ENCODE results near the gene CDKN3. TPM values are rescaled to one million over a fixed set of nuclear protein-coding genes. Genes with fewer than 3 reads are reported as not detected.
A peak's percentile ranks its signal among the peaks of the same experiment; 100 is the strongest.
"Not testable (repeated sequence)": the region's sequence is repeated elsewhere in the genome, so short reads cannot be mapped to it uniquely, and the experiment has no call there.

The CDKN3 gene
- total RNA-seq, 8 experiments from 2014 or later, result 2.8 to 74.4 (median 7.9) TPM

DNA sequence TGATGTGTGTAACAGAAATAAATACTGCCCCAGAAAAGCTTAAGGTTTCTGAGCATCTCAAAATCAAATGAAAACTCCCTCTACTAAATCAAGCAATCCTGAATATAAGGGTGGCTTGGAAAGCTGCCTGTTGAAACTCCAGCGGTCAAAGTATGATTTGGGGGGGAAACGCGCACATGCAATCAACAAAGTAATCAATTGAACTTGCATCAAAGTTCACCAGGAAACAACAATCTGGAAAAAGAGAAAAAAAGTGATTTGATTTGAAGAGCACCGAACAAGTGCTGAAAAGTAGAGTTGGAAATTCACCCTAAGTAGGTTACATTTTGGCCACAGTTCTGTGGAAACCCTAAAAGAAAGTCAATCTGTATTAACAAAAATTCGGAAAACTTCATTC is 43.7 kb downstream of the CDKN3 start:
- H3K4me3 ChIP-seq, result peak overlapping the region; percentile 57 to 90 (median 85)
- peak overlapping the region; percentile 98 to 99 for H3K27ac ChIP-seq
- peaks cover 10 to 16% of the 10 kb centered on the region in 2 donors for H3K4me1 ChIP-seq (replicated peaks in 1 of 2)
- no peak for ATAC-seq (replicated peaks in 6 of 8)
- in situ Hi-C loops (cut with MboI; ENCODE audit: low pct_unique_long_range_greater_than_20kb in 2 of 9, low sequenced_read_pairs in 9 of 9, unreplicated experiment in 9 of 9), result no loop called here
- 0 to 4% (median 0%) methylated on average over 2 to 5 of the region's 5 CpGs for WGBS, 10 experiments

GRCh38 chr14:54440873-54441868 is 44.4 kb downstream of the CDKN3 start, which contains the start of gene CNIH1:
CNIH1 (minus strand) TSS chr14:54441374; CDS start chr14:54441327, 47 bp downstream.
- peak; percentile 94 to 99 (median 97) for ATAC-seq (replicated peaks in 6 of 8)
- peak within 1 kb of the TSS; percentile 57 to 90 (median 85) for H3K4me3 ChIP-seq
- in situ Hi-C loops (cut with MboI; ENCODE audit: low pct_unique_long_range_greater_than_20kb in 2 of 9, low sequenced_read_pairs in 9 of 9, unreplicated experiment in 9 of 9), result no loop called here
- WGBS, 10 experiments, result 0 to 22% (median 5%) methylated on average over 5 to 19 of the region's 100 CpGs
- H3K27ac ChIP-seq, result peak within 1 kb of the TSS; percentile 98 to 99
- H3K4me1 ChIP-seq (replicated peaks in 1 of 2), result peaks cover 12 to 16% of the 10 kb centered on the region in 2 donors

DNA sequence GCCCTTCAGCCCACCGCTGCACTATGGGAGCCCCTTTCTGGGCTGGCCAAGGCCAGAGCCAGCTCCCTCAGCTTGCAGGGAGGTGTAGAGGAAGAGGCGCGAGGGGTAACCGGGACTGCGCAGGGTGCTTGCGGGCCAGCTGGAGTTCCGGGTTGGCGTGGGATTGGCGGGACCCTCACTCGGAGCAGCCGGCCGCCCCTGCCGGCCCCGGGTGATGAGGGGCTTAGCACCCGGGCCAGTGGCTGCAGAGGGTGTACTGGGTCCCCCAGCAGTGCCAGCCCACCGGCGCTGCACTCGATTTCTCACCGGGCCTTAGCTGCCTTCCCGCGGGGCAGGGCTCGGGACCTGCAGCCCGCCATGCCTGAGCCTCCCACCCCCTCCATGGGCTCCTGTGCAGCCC is 46.2 kb downstream of the CDKN3 start:
- H3K4me1 ChIP-seq (replicated peaks in 1 of 2), result peaks cover 14 to 16% of the 10 kb centered on the region in 2 donors
- ATAC-seq (replicated peaks in 6 of 8); H3K4me3 ChIP-seq; H3K27ac ChIP-seq; in situ Hi-C loops (cut with MboI; ENCODE audit: low pct_unique_long_range_greater_than_20kb in 2 of 9, low sequenced_read_pairs in 9 of 9, unreplicated experiment in 9 of 9): not testable (repeated sequence)
- 93 to 100% methylated on average over 3 to 8 of the region's 23 CpGs; no CpG with 5 or more reads in 8 of the 10 experiments for WGBS, 10 experiments

GRCh38 chr14:54443981-54444380 is 47.2 kb downstream of the CDKN3 start:
- in situ Hi-C loops (cut with MboI; ENCODE audit: low pct_unique_long_range_greater_than_20kb in 2 of 9, low sequenced_read_pairs in 9 of 9, unreplicated experiment in 9 of 9), result no loop called here
- WGBS, 10 experiments, result 32 to 100% (median 82%) methylated on average over 1 to 13 of the region's 18 CpGs; no CpG with 5 or more reads in 2 of the 10 experiments
- no peak overlapping the region for H3K27ac ChIP-seq
- H3K4me1 ChIP-seq (replicated peaks in 1 of 2), result peaks cover 14 to 15% of the 10 kb centered on the region in 2 donors
- no peak overlapping the region for H3K4me3 ChIP-seq
- no peak for ATAC-seq (replicated peaks in 6 of 8)

DNA sequence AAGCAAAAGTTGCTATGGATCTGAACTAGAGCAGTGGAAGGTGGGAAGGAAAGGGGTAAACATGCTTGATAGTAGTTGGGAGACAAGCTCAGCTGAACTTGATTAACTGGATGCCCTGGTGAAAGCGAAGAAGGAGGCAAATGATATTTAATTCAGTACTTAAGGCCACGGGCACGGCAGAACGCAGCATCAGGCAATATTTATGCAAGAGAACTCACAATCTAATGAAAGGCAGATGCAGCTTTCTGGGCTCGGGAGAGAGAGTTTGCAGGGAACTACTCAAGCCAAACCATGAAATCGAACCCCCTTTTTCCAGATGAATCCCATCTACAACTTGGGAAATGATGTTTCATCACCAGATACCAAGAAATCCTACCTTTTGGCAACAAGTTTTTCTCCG is 47.9 kb downstream of the CDKN3 start:
- no peak overlapping the region for H3K27ac ChIP-seq
- in situ Hi-C loops (cut with MboI; ENCODE audit: low pct_unique_long_range_greater_than_20kb in 2 of 9, low sequenced_read_pairs in 9 of 9, unreplicated experiment in 9 of 9), result no loop called here
- H3K4me1 ChIP-seq (replicated peaks in 1 of 2), result peaks cover 7 to 8% of the 10 kb centered on the region in 2 donors
- H3K4me3 ChIP-seq, result no peak overlapping the region
- 17 to 90% (median 78%) methylated on average over 1 to 7 of the region's 7 CpGs; no CpG with 5 or more reads in 1 of the 10 experiments for WGBS, 10 experiments
- no peak for ATAC-seq (replicated peaks in 6 of 8)

GRCh38 chr14:54446161-54446693 is 49.4 kb downstream of the CDKN3 start:
- ATAC-seq (replicated peaks in 6 of 8), result peak in 1 of 8 experiments; percentile 51
- Histone ChIP-seq H3K4me3 (no peak overlapping the region), H3K27ac (no peak overlapping the region), H3K4me1 (replicated peaks in 1 of 2) (peaks cover 4 to 6% of the 10 kb centered on the region in 2 donors)
- WGBS, 10 experiments, result 43 to 100% (median 80%) methylated on average over 1 to 4 of the region's 5 CpGs; no CpG with 5 or more reads in 2 of the 10 experiments
- in situ Hi-C loops (cut with MboI; ENCODE audit: low pct_unique_long_range_greater_than_20kb in 2 of 9, low sequenced_read_pairs in 9 of 9, unreplicated experiment in 9 of 9), result no loop called here

GRCh38 chr14:54447231-54447692 is 50.5 kb downstream of the CDKN3 start:
- in situ Hi-C loops (cut with MboI; ENCODE audit: low pct_unique_long_range_greater_than_20kb in 2 of 9, low sequenced_read_pairs in 9 of 9, unreplicated experiment in 9 of 9), result no loop called here
- ATAC-seq (replicated peaks in 6 of 8), result peak in 2 of 8 experiments; percentile 23 to 43
- 80 to 100% (median 94%) methylated on average over 1 to 8 of the region's 8 CpGs; no CpG with 5 or more reads in 1 of the 10 experiments for WGBS, 10 experiments
- no peak overlapping the region for H3K27ac ChIP-seq
- peaks cover 0 to 4% of the 10 kb centered on the region in 2 donors for H3K4me1 ChIP-seq (replicated peaks in 1 of 2)
- H3K4me3 ChIP-seq, result no peak overlapping the region

DNA sequence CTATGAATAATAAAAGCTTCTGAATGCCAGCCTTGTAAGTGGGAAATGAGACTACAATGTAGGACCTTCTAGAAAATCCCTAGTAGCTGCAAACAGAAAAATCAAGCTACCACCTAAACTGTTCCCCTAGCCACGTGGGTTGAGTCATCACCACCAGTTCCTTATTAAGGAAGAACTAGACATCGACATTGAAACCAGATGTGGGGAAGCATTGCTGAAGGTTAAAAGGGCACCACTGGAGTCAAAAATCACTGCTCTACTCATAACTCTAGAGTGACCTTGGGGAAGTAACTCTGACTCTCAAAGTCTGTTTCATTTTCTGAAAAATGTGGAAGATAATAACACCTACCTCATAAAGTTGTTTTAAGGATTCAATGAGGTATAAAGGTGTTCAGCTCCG is 53.7 kb downstream of the CDKN3 start:
- 10 to 100% (median 86%) methylated on average over 1 to 3 of the region's 3 CpGs; no CpG with 5 or more reads in 1 of the 10 experiments for WGBS, 10 experiments
- no peak overlapping the region for H3K27ac ChIP-seq
- peak in 2 of 8 experiments; percentile 32 to 57 for ATAC-seq (replicated peaks in 6 of 8)

GRCh38 chr14:54451121-54451601 is 54.4 kb downstream of the CDKN3 start:
- WGBS, 10 experiments, result 85 to 100% (median 94%) methylated on average over 1 to 5 of the region's 7 CpGs; no CpG with 5 or more reads in 1 of the 10 experiments
- ATAC-seq (replicated peaks in 6 of 8), result no peak

More for the DNA sequence above, 53.7 kb downstream of the CDKN3 start:
- in situ Hi-C loops (cut with MboI; ENCODE audit: low pct_unique_long_range_greater_than_20kb in 2 of 9, low sequenced_read_pairs in 9 of 9, unreplicated experiment in 9 of 9), result no loop called here
- H3K4me1 ChIP-seq (replicated peaks in 1 of 2), result peaks cover 0 to 4% of the 10 kb centered on the region in 2 donors
- no peak overlapping the region for H3K4me3 ChIP-seq

GRCh38 chr14:54451961-54452360 is 55.2 kb downstream of the CDKN3 start:
- Histone ChIP-seq H3K4me3 (no peak overlapping the region), H3K4me1 (replicated peaks in 1 of 2) (no peaks in the 10 kb centered on the region), H3K27ac (no peak overlapping the region)
- in situ Hi-C loops (cut with MboI; ENCODE audit: low pct_unique_long_range_greater_than_20kb in 2 of 9, low sequenced_read_pairs in 9 of 9, unreplicated experiment in 9 of 9), result no loop called here
- no peak for ATAC-seq (replicated peaks in 6 of 8)
- 60 to 83% (median 73%) methylated on average over 1 to 3 of the region's 3 CpGs; no CpG with 5 or more reads in 4 of the 10 experiments for WGBS, 10 experiments

More at GRCh38 chr14:54451121-54451601, 54.4 kb downstream of the CDKN3 start:
- H3K4me3 ChIP-seq, result no peak overlapping the region
- H3K4me1 ChIP-seq (replicated peaks in 1 of 2), result peaks cover 0 to 1% of the 10 kb centered on the region in 2 donors
- H3K27ac ChIP-seq, result no peak overlapping the region
- in situ Hi-C loops (cut with MboI; ENCODE audit: low pct_unique_long_range_greater_than_20kb in 2 of 9, low sequenced_read_pairs in 9 of 9, unreplicated experiment in 9 of 9), result no loop called here

DNA sequence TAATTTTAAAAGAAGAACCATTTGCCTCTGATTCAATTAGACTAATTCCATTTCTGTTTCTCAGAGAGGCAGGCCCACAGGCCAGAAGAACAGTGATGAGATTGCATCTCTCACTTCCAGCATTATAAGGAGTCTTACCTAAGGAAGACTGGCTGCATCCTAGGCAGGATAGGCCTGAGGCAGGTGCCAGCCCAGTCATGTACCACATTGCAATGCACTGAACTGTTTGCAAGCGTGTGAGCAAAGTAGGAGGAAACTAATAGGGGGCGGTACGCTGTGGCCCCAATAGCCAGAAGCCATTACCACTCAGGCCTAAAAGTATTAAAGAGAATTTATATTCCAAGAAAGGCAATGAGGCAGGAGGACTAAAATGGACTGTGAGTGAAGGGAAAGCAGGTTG is 56.4 kb downstream of the CDKN3 start:
- ATAC-seq (replicated peaks in 6 of 8), result no peak
- WGBS, 10 experiments, result 57 to 100% (median 81%) methylated on average over 2 to 3 of the region's 3 CpGs

GRCh38 chr14:54453990-54454389 is 57.2 kb downstream of the CDKN3 start:
- ATAC-seq (replicated peaks in 6 of 8); in situ Hi-C loops (cut with MboI; ENCODE audit: low pct_unique_long_range_greater_than_20kb in 2 of 9, low sequenced_read_pairs in 9 of 9, unreplicated experiment in 9 of 9); H3K4me3 ChIP-seq; H3K27ac ChIP-seq; H3K4me1 ChIP-seq (replicated peaks in 1 of 2): not testable (repeated sequence)
- WGBS, 10 experiments, result 50 to 100% (median 85%) methylated on average over 1 to 5 of the region's 5 CpGs; no CpG with 5 or more reads in 4 of the 10 experiments

More for the DNA sequence above, 56.4 kb downstream of the CDKN3 start:
- in situ Hi-C loops (cut with MboI; ENCODE audit: low pct_unique_long_range_greater_than_20kb in 2 of 9, low sequenced_read_pairs in 9 of 9, unreplicated experiment in 9 of 9), result no loop called here
- Histone ChIP-seq H3K27ac (no peak overlapping the region), H3K4me1 (replicated peaks in 1 of 2) (no peaks in the 10 kb centered on the region), H3K4me3 (no peak overlapping the region)
